GM12864 (cell line): ENCODE results near the gene NETO2.
"Not testable (repeated sequence)": the region's sequence is repeated elsewhere in the genome, so short reads cannot be mapped to it uniquely, and the experiment has no call there.

Source experiments
- DNase-seq: peaks from one replicate; pipeline ENCODE4 v3.0.0-alpha.2; 2011; ENCODE audit warnings: low read depth
- H3K4me3 ChIP-seq: 2 replicates; pipeline ENCODE4 v1.5.1; 2011; ENCODE audit warnings: mild to moderate bottlenecking, low read depth, low read length, control low read depth
- CTCF ChIP-seq: IDR thresholded peaks from 2 replicates; pipeline ENCODE4 v1.5.1; 2011; ENCODE audit warnings: low read depth, mild to moderate bottlenecking, moderate library complexity, low read length, control low read depth, inconsistent platforms; ENCODE audit errors: missing control alignments

Gene NETO2

DNA sequence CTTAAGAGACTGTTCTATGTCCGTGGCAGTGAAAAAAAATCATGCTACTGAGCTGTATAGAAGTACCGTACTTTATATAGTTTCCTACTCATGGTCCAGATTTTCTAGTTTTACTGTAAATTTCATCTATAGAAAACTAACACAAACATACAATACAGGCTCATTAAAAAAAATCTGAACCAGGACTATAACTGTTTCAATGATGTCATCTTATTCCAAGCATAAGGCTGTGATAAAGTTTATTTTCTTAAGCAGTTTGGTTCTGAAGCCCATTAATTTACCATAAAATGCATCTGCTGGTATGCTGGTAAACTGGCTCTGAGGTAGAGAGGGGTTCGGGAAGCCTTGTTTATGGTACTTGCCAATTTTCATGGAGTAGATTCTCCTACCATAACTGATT, 16.7 kb upstream of the NETO2 start:
- DNase-seq: no peak
- no peak overlapping the region for H3K4me3 ChIP-seq
- no peak for TF ChIP-seq CTCF

- no peak overlapping the region for H3K4me3 ChIP-seq
- no peak for DNase-seq
- TF ChIP-seq CTCF: no peak
Observed at GRCh38 chr16:47158992-47159391, 15.2 kb upstream of the NETO2 start.

- H3K4me3 ChIP-seq: no peak overlapping the region
- TF ChIP-seq CTCF: no peak
- no peak for DNase-seq
Observed at GRCh38 chr16:47156680-47157215, 13.0 kb upstream of the NETO2 start.

DNA sequence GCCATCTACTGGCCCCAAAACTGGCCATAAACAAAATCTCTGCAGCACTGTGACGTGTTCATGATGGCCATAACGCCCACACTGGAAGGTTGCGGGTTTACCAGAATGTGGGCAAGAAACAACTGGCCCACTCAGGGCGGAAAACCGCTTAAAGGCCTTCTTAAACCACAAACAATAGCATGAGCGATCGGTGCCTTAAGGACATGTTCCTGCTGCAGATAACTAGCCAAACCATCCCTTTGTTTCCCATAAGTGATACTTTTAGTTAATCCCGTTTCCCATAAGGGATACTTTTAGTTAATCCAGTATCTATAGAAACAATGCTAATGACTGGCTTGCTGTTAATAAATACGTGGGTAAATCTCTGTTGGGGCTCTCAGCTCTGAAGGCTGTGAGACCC, 8.8 kb upstream of the NETO2 start:
- not testable (repeated sequence) for H3K4me3 ChIP-seq, DNase-seq

DNA sequence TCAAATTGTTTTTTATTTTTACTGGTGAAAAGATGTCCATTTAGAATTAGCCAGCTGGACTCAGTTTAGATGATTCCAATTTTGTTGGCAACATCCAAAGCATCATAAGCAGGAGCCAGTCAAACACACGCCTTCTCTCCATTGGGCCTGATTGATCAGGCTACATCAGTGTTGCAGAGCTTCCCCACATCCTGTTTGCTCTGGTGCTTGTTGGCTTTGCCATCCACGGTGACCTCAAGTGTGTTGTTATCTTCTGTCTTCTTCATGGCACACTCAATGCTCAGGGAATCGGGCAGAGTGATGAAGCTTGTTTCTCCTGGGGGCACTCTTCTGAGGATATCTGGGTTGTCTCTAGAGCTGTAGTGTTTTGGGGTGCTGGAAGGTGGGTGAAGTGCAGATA, 6.3 kb upstream of the NETO2 start:
- no peak for DNase-seq
- TF ChIP-seq CTCF: no peak
- H3K4me3 ChIP-seq: no peak overlapping the region

DNA sequence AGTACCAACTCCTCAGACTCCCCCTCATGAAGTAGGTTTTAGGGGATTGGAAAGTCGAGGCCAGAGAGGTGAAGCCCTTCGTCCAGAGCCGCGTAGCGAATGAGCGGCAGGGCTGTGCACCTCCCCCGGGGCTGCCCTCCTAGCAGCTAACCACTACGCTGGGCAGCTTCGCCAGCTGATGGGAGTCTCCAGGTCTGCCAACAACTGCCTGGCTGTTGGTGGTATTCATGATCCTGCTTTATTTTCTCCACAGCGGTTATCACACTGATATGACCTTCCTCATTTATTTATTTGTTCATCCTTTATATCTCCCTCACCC, 773 bp upstream of the NETO2 start:
- DNase-seq: no peak
- peak overlapping the region; percentile 80 for H3K4me3 ChIP-seq
- TF ChIP-seq CTCF: no peak

DNA sequence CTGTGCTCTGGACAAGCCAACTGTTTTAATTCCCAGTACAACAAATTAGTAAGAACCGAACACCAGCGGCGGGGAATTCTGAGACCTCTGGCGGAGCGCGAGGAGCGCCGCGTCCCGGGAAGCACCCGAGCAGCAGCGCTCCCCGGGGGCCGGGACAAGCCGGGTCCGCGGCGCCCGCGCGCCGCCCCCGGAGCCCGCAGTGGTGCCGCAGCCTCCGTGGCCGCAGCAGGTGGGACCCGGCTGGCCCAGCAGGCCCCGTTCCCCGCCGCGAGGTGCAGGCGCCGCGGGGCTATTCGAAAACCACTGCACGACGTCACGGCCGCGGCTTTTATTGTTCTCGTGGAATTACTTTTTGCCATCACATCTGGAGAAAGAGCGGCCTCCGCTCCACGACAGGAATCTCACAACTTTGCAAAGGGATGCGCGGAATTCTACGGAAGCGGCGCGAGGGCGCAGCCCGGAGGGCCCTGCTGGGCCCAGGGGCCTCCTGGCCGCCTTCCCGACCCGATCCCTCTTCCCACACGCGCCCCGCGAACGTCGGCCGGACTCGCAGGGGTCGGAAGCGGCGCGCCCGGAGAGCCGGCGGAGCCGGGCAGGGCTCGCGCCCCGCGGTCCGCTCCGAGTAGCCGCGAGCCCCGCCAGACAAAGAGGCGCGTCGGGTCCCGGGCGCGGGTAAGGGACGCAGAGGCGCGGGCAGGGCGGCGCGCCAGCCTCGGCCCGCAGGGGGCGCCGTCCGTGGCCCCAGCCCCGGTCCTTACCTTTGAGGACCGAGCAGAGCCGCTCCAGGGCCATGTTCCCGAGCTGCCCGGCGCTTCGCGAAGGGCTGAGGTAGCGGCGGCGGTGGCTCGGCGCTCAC, 696 bp downstream of the NETO2 start:
- peak; percentile 72 for TF ChIP-seq CTCF
- H3K4me3 ChIP-seq: peak overlapping the region; percentile 80
- no peak for DNase-seq

DNA sequence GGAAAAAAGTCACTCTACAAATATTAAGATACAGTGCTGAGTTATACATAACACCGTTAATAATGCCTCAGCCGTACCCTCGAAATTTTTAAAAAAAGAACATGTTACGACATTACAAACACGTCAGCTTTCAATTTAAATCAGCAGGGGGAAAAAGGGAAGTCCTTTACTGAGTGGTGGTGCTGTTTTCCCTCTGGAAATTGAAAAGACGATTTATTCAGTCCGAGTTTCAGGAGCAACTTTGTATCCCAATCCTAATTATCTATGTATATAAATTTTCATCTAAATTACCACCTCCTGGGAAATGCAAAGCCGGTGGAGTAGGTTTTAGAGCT, 1.3 kb downstream of the NETO2 start:
- TF ChIP-seq CTCF: no peak
- no peak for DNase-seq
- peak overlapping the region; percentile 80 for H3K4me3 ChIP-seq
